Psoas muscle (tissue), 8 donors: ENCODE measurements around the gene RIMBP2. TPM values are rescaled to one million over a fixed set of nuclear protein-coding genes. Genes with fewer than 3 reads are reported as not detected.

Experiments used
- ATAC-seq, 4 donors: fragments of 200-7000 bp; cut with Tn5 transposase; one replicate each; pipeline ENCODE4 v1.9.1; 2020; ENCODE audit warnings: moderate library complexity in 3 of 4, mild to moderate bottlenecking in 2 of 4
- DNase-seq, 2 donors: peaks; one replicate each; pipeline ENCODE4 v3.0.0-alpha.2; 2020
- H3K27ac ChIP-seq: fragments of 200-600 bp; one replicate; pipeline ENCODE4 v1.8.0; 2022
- H3K27me3 ChIP-seq, 3 donors: fragments of 200-600 bp in 1 of 3; one replicate each; pipeline versions ENCODE4 v1.6.1 to v1.8.0; 2013 to 2022; ENCODE audit warnings: low read length in 2 of 3, mild to moderate bottlenecking in 2 of 3, moderate library complexity in 1 of 3; ENCODE audit not compliant: insufficient read depth in 3 of 3
- H3K36me3 ChIP-seq, 2 donors: fragments of 200-600 bp in 1 of 2; one replicate each; pipeline versions ENCODE4 v1.6.1 to v1.8.0; 2013 to 2022; ENCODE audit warnings: low read depth in 1 of 2, mild to moderate bottlenecking in 1 of 2, moderate library complexity in 1 of 2; ENCODE audit not compliant: insufficient read depth in 1 of 2
- H3K4me1 ChIP-seq: fragments of 200-600 bp; one replicate; pipeline ENCODE4 v1.8.0; 2022
- H3K4me3 ChIP-seq: fragments of 200-600 bp; one replicate; pipeline ENCODE4 v1.8.0; 2022; ENCODE audit warnings: mild to moderate bottlenecking
- H3K9me3 ChIP-seq: fragments of 200-600 bp; one replicate; pipeline ENCODE4 v1.8.0; 2022
- CTCF ChIP-seq: fragments of 200-600 bp; IDR thresholded peaks from one replicate; pipeline ENCODE4 v1.8.0; 2022; ENCODE audit warnings: antibody characterized with exemption
- WGBS, 3 donors: extraction: QIAGEN DNeasy Blood & Tissue Kit; methylation state at CpG; one replicate each; pipeline versions ENCODE4 v1.1.6 to v1.1.7; 2013; 5-methylcytosine and 5-hydroxymethylcytosine counted together
- intact Hi-C, 2 donors: fragments of 100-400 bp; cut with DNase I; formaldehyde crosslinking; loops; one replicate each; pipeline versions ENCODE4 v1.11.0 to v1.14.2; 2022
- polyA plus RNA-seq, 3 donors: library from polyadenylated mRNA; stranded (reverse); fragments of 200-250 nt; gene quantifications; one replicate each; pipeline ENCODE4 v1.2.3, GENCODE V29; 2013
- total RNA-seq, 4 donors: library from RNA; stranded (reverse); fragmentation: NEBNext Ultra II Directional in 2 of 4; extraction: Animal tissue kit (Norgen Biotek cat#: 25700) in 2 of 4; gene quantifications; one replicate each; pipeline versions ENCODE4 v1.2.1 to v1.2.4, GENCODE V29; 2021 to 2023
- donor health status: healthy with polysubstance abuse.
- donor health status: DM: no; HTN: no; CAD: no; lungs with moderate emphysema.
- donor health status: Bipolar disorder and iron deficiency.
- donor health status: healthy.
- donor health status: DM: yes; HTN: yes; CAD: no.
- donor health status: DM: no; HTN: no; CAD: no.
- donor health status: DM: no; HTN: no; CAD: no.
- donor health status: DM: yes; HTN: yes; CAD: no.

The RIMBP2 gene
- total and polyA plus RNA-seq, 7 donors: 0.05 to 1.2 (median 0.21) TPM

- Histone ChIP-seq H3K36me3 (no peaks in the 10 kb centered on the region), H3K4me3 (no peak overlapping the region), H3K9me3 (no peaks in the 10 kb centered on the region), H3K27me3 (no peaks in the 10 kb centered on the region), H3K4me1 (no peaks in the 10 kb centered on the region), H3K27ac (no peak overlapping the region)
- WGBS, 3 donors: 45 to 78% (median 59%) methylated on average over 1 of the region's 1 CpG
- intact Hi-C loops: no loop called here
- TF ChIP-seq CTCF: no peak
- DNase-seq (no peak), ATAC-seq (no peak)
Measured at GRCh38 chr12:130666645-130667044, 49.5 kb downstream of the RIMBP2 start.

- ATAC-seq: no peak
- no peaks in the 10 kb centered on the region for H3K9me3 ChIP-seq
- 20 to 30% (median 29%) methylated on average over 3 of the region's 3 CpGs for WGBS, 3 donors
- no peak for DNase-seq
- no peak overlapping the region for H3K27ac ChIP-seq
- no peaks in the 10 kb centered on the region for H3K4me1 ChIP-seq
- TF ChIP-seq CTCF: no peak
- no peak overlapping the region for H3K4me3 ChIP-seq
- intact Hi-C loops: no loop called here
- no peaks in the 10 kb centered on the region for H3K27me3 ChIP-seq
- H3K36me3 ChIP-seq: no peaks in the 10 kb centered on the region
Measured at GRCh38 chr12:130665753-130666152, 50.3 kb downstream of the RIMBP2 start.

- intact Hi-C loops: no loop called here
- TF ChIP-seq CTCF: no peak
- no peak overlapping the region for H3K4me3 ChIP-seq
Measured at GRCh38 chr12:130664772-130665171, 51.3 kb downstream of the RIMBP2 start.

GRCh38 chr12:130664252-130664651, 51.8 kb downstream of the RIMBP2 start:
- H3K36me3 ChIP-seq: no peaks in the 10 kb centered on the region
- no peaks in the 10 kb centered on the region for H3K4me1 ChIP-seq
- ATAC-seq (no peak), DNase-seq (no peak)
- no peak overlapping the region for H3K4me3 ChIP-seq
- H3K27ac ChIP-seq: no peak overlapping the region
- H3K9me3 ChIP-seq: no peaks in the 10 kb centered on the region
- no peak for TF ChIP-seq CTCF
- WGBS, 3 donors: 87 to 94% (median 93%) methylated on average over 20 of the region's 20 CpGs
- intact Hi-C loops: no loop called here
- H3K27me3 ChIP-seq: no peaks in the 10 kb centered on the region

More at GRCh38 chr12:130664772-130665171, 51.3 kb downstream of the RIMBP2 start:
- Histone ChIP-seq H3K27ac (no peak overlapping the region), H3K4me1 (no peaks in the 10 kb centered on the region), H3K9me3 (no peaks in the 10 kb centered on the region), H3K36me3 (no peaks in the 10 kb centered on the region), H3K27me3 (no peaks in the 10 kb centered on the region)
- WGBS, 3 donors: 71 to 78% (median 74%) methylated on average over 8 of the region's 8 CpGs
- ATAC-seq (no peak), DNase-seq (no peak)

GRCh38 chr12:130663514-130663913, 52.6 kb downstream of the RIMBP2 start:
- intact Hi-C loops: no loop called here
- no peak for TF ChIP-seq CTCF
- H3K9me3 ChIP-seq: no peaks in the 10 kb centered on the region
- ATAC-seq (no peak), DNase-seq (no peak)
- WGBS, 3 donors: 32 to 39% (median 32%) methylated on average over 6 of the region's 6 CpGs
- no peak overlapping the region for H3K4me3 ChIP-seq
- no peaks in the 10 kb centered on the region for H3K27me3 ChIP-seq
- no peaks in the 10 kb centered on the region for H3K4me1 ChIP-seq
- no peaks in the 10 kb centered on the region for H3K36me3 ChIP-seq
- no peak overlapping the region for H3K27ac ChIP-seq
